AG08395 (cell line): Measurements from ENCODE around the gene NOS1AP.

Experiments used
- DNase-seq: peaks from one replicate; pipeline ENCODE4 v3.0.0; 2012; ENCODE audit warnings: mixed read lengths, low spot score

The NOS1AP gene

DNA sequence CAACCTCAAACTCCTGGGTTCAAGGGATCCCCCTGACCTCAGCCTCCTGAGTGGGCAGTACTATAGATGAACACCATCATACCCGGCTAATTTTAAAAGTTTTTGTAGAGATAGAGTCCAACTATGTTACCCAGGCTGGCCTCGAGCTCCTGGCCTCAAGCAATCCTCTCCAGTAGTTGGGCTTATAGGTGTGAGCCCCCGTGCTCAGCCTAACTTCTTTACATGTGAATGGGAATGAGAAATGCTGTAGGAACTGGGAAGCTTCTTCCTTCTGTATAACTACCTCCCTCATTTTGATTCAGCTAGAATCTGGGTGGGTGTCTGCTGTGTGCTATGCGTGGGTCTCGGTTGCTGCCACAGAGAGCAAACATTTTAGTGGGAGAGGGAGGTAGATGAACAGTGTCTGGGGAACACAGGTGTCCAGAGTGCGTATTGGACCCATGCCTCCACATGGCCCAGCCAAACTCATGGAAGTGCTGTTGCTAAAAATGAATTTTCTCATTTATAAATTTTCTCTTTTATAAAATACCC lies 150.6 kb downstream of the NOS1AP start:
- no peak for DNase-seq

DNA sequence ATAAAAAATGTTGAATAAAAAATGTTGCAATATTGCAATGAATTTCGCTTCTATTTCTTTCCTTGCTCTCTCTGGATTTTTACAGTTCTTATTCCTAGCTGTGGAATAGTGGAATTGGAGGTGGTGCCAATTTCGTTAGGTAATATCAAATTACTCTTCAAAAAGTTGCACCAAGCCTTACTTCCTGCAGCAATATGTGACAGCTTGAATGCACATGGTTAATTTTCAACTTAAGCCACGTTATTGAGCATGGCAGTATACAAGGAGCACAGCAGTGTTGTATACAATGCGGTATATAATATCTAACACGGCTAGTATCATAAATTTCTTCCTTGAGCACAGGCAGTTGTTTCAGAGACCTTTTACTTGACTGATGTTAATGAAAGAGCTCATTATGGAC lies 152.5 kb downstream of the NOS1AP start:
- DNase-seq = no peak

DNA sequence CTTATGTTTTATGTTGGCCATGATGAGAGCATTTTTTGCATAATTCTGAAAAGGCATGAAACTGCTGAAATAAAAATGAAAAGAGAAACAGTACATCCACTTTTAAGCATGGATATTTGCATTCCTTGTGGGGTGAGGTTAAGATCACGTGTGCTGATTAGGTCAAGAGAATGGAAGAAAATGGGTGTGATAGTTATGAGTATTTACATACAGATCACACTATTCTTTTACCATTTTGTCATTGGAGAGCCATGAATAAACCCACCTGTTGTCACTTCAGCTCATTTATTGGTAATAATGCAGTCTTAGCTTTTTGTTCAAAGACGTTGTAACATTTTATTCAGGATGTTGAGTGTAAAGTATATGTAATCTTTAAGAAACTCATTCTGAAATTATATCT lies 153.2 kb downstream of the NOS1AP start:
- DNase-seq = no peak

DNA sequence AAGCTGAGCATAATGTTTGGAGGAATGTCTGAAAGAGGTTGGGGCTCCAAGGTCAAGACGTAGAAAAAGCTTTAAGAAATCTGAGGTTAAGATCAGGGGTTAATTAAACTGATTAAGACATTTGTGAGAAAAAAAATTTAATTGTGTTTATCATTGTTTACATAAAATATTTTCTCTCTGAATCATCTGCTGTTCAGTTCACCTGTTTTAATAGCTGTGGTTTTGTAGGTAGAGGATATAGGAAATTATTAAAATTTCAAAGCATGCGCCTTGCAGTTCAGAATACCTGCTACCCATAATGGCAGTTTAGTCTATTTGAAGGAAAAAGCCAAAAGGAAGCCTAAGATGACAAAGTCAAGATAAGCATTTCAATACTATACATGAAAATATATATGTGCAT lies 154.0 kb downstream of the NOS1AP start:
- no peak for DNase-seq

DNA sequence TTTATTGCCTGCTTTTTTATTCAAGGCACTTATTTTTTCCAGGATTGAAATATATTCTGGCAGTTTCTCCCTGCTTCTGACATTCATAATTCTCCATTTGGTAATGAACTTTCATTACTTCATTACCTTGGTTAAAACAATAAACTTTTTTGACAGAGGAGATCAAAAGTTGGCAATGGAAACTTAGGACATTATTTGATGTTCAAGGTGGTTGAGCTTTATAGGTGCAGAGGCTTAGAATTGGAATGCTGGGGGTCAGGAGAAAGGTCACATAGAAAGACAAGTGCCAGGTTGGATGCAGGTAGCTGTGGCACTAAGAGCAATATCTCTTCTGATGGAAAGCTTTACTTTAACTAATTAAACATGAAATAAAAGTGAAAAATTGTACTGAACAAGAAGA lies 154.8 kb downstream of the NOS1AP start:
- DNase-seq = no peak

DNA sequence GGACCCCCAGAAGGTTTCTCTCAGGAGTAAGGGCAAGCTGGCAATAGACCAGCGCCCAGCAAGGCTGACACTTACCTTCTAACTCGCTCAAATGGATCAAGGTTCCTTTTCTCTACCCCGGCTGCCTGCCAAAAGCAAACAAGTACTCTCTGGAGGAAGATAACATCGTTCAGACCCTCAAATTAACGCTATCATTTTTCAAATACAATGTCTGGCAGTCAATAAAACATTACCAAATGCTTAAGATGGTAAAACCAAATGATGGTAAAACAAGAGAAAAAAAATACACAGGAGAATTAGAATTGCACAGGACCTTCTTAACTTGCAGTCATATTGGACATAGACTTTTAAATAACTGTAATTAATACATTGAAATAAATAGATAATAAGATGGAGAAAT lies 159.1 kb downstream of the NOS1AP start:
- DNase-seq = no peak

DNA sequence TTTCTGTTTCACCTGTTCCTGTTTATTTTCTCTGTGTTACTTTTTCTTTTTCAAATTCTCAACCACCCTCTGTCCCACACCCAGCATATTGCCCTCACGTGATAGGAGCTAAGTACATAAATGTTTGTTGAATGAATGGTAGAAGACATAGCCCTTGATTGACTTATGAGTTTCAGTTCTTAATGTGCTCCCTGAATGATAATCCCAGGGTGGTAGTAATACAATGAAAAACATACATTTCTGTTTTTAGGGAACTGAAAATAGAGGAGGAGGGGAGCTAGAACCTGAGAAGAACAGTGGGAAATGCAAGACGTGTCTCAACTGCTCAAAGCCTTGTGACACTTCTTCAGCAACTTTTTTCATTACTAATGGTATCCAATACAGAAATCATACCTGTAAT lies 160.1 kb downstream of the NOS1AP start:
- DNase-seq = no peak

DNA sequence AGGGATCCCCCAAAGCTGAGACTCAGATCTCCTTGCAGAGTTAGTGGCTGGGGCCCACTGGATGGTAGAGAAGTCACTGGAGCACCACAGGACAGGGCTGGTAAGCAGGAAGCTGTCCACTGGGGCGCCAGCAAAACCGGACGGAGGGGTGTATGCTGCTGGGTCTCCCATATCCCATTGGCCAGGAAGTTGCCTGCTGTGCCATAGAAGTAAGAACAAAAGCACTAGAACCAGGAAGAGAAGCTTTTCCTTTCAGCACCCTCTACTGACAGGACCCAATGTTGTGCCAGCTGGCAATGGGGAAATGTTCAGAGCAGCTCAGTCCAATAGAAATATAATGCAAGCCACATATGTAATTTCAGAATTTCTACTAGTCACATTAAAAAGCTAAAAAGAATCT lies 160.6 kb downstream of the NOS1AP start:
- no peak for DNase-seq

DNA sequence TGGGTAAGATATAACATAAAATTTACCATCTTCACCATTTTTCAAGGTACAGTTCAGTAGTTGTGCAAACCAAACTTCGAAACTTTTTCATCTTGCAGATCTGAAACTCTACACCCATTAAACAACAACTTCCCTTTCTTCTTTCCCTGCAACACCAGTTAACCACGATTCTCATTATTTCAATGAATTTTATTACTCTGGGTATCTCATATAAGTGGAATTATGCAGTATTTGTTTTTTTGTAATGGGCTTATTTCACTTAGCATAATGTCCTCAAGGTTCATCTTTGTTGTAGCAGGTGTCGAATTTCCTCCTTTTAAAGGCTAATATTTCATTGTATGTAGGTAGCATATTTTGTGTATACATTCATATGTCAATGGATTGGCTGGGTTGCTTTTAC lies 161.0 kb downstream of the NOS1AP start:
- DNase-seq = no peak

DNA sequence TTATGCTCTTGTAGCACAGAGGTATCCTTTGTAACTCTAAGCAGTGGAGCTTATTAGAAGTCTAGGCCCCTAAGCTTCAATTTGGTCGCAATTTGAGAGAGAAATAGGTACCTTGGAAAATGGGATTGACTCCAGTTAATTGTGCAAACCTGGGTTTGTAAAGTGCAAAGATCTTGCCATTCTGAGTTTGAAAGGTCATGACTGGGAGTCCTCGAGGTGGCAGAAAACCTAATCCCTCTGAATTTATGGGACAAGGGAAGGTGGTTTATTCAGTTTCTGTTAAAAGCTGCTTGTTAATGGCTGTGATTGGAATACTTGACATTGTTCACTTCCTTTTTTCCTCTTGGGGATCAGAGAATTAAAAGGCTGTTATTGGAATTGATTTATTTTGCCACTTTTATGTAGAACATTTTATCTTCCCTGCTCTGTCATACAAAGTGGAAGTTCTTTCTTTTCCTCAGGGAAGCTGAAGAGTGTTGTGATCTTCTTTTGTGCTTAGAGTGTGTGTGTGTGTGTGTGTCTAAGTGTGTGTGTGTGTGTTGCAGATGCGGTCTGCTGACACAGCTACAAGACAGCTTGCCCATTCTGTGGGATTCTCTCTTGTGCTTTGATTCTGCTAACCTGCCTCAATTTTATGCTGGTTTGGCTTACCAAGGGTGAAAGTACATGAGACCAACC lies 162.7 kb downstream of the NOS1AP start:
- DNase-seq = no peak

DNA sequence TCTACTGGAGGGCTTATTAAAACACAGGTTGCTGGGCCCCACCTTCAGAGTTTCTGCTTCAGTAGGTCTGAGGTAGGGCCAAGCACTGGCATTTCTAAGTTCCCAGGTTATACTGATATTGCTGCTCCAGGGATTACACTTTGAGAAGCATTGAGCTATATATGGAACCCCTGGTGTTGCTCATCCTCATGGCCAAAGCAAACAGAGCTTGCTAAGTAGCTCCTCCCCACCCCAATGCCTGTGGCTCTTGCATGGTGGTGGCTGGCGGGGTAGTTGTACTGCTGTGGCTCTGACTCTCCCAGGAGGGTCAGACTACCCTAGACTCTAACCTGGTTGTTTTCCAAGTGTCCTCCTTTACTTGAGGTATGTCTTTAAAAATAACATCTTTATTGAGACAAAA lies 163.6 kb downstream of the NOS1AP start:
- DNase-seq = no peak

DNA sequence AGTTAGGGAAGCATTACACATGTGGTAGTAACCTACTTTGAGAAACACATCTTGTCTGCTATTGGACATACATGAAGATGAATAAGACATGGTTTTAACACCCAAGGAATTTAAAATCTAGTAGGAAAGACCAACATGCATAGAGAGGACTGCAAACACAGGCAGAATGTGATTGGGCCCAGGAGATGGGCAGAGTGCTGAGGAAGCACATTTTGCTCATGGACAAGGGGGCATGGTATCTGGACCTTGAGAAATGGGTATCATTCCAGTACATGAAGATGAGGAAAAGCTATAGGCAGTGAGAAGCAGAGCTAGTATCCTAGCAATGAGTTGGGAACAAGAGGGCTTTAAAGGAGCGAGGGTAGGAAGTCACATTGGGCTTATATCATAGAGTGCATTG lies 164.4 kb downstream of the NOS1AP start:
- DNase-seq = no peak

DNA sequence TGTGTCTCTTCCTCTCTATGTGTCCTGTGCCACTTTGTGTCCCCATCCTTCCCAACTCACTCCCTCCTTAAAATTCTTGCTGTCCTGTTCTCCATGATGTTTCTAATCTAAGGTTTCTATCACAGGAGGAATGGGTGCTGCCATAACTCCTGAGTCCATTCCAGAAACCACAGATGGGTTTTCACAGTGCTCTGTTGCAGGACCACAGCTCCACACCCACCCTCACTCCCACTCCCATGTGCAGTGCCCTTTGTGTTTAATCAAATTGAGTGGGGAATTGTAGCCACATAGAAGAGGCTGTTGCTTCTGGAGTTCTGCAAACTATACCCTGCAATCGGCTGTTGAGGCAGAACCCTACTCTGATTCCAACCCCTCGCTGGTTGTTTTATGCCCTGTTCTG lies 165.1 kb downstream of the NOS1AP start:
- DNase-seq = no peak

DNA sequence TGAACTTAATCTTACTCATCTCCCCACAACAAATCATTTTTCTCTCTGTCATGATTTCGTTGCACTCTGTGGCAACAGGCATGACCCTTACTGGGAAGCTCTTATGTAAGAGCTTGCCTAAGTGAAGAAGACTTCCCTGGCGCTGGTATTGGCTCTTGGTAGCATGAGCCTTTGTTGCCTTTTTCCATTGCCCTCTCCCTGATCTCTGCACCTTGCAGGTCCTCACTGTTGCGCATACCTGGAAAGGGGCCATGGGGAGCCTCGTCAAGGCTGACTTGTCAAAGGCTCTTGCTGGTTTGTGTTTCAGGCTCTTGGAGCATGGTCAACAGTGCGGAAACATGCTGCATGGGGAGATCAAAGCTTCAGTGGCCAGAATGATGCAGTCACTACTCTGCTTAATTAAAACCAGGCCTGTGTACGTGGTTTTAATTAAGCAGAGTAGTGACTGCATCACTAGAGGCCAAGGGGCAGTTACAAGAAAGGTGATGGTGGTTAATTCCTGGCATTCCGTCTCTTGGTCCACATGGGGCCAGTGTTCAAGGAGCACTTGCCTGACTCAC lies 165.8 kb downstream of the NOS1AP start:
- peak; percentile 19 for DNase-seq

DNA sequence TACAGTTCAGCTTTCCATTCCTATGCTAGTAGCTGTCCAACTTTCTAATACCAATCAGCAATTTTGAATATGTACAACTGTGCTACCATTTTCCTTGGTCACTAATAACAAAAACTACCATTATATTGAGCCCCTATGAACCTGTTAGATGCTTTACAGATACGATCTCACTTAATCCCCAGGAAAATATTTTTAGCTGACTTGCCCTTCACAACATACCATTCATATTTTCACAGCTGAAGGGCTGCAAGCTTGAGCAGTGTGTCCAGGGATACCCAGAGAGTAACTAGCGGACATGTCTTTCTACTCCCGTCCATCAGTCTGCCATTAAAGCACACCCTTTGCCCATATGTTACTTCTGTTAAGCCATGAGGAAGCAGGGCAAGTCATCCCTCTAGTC lies 166.7 kb downstream of the NOS1AP start:
- DNase-seq = no peak

DNA sequence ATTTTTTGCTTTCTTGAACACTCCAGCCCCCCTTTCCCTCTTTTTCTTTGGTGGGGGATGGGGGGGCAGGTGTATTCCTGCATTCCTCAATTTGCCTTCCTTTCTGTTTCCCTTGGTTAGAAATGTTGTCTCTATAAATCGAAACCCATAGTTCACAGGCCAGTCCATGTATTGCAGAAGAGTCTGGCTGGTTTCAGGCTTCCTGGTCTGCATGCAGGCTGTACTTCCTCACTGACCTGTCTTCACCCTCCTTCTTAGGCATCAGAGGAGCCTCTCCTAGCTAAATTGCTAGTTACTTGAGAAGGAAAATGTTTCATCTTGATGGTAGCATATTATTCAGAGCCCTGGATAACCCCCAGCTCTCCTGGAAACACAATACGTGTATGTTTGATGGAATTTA lies 167.1 kb downstream of the NOS1AP start:
- DNase-seq = no peak

DNA sequence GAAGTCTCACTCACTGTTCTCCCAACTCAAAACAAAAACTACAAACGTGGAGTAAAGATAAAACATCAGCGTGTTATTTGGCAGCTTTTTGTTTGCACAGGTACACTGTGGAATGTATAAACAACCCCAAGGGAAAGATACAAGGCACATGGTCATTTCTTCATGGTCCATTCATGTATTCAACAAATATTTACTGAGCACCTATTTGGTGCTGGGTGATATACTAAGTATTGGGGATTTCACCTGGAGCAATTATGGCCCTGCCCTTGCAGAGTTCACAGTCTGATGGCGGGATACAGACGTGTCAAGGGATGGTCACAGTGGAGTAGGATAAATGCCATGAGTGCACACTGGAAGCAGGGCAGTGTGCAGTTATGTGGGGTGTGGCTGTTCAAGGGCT lies 171.1 kb downstream of the NOS1AP start:
- no peak for DNase-seq

DNA sequence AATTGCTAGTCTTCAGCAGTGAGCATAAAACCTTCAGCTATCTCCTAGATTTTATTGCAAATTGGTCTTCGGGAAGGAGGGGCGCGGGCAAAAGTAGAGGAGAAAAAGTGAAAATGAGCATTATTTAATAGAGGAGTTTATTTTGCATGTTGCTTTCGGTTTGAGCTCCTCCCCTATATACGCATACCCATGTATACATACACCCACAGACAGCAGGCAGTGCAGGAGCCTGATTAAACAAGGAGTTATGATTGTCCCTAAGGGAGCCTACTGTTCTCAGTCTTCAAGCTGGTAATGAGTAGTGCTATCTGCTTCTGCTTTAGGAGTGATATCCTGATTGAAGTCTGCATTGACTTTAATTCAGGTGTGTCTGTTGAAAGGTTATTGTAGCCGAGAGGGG lies 173.3 kb downstream of the NOS1AP start:
- no peak for DNase-seq

DNA sequence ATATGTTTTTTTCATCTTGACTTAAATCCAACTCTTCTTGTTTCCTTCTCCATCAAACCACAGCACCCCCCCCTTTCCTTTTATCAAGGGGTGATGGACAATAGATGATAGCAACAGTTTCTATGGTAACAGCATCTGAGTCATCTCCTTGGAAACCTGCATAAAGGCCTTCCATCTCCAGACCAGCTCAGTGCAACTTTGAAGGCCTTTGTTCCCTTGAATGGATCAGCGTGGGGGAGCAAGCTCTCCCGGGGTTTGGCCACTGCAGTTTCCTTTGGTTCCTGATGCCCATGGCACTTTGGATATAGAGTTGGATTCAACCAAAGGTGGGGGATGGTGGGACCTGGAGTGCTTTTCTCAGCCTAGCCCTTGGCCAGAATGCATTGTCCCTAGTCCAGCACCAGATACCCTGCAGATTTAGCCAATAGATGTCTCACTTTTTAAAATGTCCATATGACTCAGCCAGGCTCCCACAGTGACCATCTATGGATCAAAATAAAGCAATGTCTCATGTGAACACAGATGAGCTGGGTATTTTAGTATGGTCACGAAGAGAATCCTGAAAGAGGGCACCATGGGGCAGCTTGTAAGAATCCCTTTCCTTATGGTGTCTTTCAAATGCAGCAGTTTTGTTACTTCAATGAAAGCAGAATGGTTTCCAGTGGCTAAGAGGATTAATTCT lies 179.5 kb downstream of the NOS1AP start:
- DNase-seq = no peak

DNA sequence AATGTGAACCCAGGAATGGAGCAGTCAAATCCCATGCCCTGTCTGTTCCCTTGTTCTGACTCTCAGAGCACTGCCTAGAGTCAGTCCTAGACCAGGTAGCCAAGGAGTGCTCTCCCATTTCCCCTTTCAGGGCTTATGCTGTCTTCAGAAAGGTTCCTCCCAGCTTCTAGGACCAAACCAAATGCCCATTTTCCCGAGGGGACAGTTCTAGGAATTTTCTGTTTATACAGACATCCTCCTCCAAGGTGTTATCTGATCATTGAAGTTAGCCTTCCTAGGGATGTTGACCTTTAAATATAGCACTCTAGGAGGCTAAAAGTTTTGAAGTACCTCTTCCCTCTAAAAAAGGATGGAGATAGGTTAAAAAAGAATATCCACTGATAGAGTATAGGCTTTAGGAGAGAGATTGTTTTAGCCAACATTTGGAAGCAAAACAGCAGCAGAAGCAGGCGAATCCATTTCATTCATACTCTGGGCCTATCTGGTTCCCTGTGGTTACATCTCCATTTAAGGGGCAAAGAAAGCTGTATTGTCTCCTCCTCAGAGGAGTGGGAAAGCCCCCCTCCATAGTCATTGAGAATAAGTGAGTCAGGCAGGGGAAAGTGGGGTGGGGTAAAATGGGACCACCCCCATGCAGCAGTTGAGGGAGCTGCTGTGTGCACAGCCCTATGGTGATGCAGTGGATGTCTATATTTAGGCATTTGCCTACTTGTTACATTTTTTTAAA lies 180.7 kb downstream of the NOS1AP start:
- DNase-seq = no peak

DNA sequence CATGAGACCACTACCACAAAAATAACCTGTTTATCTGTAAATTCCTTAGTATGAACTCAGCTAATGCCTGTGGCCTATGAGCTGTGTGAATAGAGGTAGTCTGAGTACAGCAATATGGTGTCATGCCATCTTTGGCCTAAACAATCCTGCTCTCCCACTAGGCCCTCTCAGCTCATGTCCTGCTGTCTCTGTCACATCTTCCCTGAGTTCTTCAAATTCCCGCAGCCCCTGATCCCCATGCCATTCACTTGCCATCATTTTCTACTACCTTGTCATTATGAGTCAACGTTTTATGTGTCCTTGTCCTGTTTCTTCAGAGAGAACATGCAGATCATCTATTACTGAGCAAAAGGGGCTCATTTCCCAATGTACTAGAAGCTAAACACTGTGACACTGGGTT lies 181.6 kb downstream of the NOS1AP start:
- DNase-seq = no peak

DNA sequence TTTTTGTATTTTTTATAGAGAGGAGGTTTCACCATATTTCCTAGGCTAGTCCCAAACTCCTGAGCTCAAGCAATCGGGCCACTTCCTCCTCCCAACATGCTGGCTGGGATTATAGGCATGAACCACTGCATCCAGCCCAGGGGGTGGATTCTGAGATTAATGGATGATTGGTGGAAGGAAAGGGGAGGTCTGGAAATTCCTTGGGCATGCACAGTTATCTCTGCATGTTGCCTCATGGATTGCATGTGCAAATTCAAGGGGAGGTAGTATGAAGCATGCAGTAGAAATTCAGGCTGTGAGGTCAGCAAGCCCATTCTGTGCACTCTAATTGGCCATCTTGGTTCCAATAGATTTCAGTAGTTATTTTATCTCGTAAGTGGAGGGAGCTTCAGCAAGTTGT lies 182.7 kb downstream of the NOS1AP start:
- no peak for DNase-seq

DNA sequence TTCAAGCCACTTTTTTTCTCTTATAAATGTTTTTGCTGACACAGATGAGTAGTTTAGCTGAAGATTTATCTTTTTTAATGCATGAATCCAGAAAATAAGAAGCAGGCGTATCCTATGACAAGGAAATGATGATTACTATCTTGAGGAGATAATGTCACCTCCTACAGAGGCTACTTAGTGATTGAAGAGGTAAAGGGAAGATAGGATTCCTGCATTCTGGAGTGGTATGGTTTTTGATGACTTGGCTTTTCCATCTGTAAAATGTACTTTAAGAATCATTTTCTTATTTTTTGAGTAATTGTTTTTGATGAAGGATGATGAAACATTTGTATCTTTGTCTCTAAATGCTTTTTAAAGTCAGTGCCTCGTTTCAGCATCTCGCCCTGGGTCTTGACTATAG lies 184.3 kb downstream of the NOS1AP start:
- DNase-seq = no peak
